Stimulated activated naive CD8-positive, alpha-beta T cell treated with anti-CD3 and anti-CD28 coated beads, Interleukin-15, Interleukin-2, amounts not matched to agents 100 U/mL and 50 U/mL, for 24 hours (primary cell): ENCODE data around the gene RSPH6A.

Source experiments
- ATAC-seq: fragments of 150-1000 bp; cut with Tn5 transposase; one replicate; pipeline ENCODE4 v1.10.0; 2021
- DNase-seq: peaks from one replicate; pipeline ENCODE4 v3.0.0; 2021

Gene RSPH6A

GRCh38 chr19:45814851-45815480 lies at the start of gene RSPH6A:
RSPH6A (minus strand) TSS chr19:45815308; CDS start chr19:45815176, 132 bp downstream.
- ATAC-seq (no peak), DNase-seq (no peak)

- DNase-seq, result no peak
- ATAC-seq, result no peak
These were observed 49.5 kb upstream of the RSPH6A start for GRCh38 chr19:45864629-45865082.

GRCh38 chr19:45863840-45864628 lies 48.9 kb upstream of the RSPH6A start, which contains the start of gene FOXA3:
FOXA3 (plus strand) TSS chr19:45864326; CDS start chr19:45864457, 131 bp downstream.
- DNase-seq (peak; percentile 79), ATAC-seq (peak; percentile 40)

GRCh38 chr19:45863335-45863839 lies 48.3 kb upstream of the RSPH6A start:
- no peak for DNase-seq
- ATAC-seq, result no peak

- ATAC-seq (peak; percentile 97), DNase-seq (peak; percentile 99)
These were observed 47.6 kb upstream of the RSPH6A start, which contains the start of gene SYMPK for GRCh38 chr19:45862564-45863334. SYMPK (minus strand) TSS chr19:45863147; CDS start chr19:45854495, 8,652 bp downstream.

GRCh38 chr19:45862271-45862563 lies 47.1 kb upstream of the RSPH6A start:
- DNase-seq (no peak), ATAC-seq (no peak)

- DNase-seq (no peak), ATAC-seq (no peak)
These were observed 45.5 kb upstream of the RSPH6A start for GRCh38 chr19:45860359-45861259.

GRCh38 chr19:45854167-45854778 lies 39.2 kb upstream of the RSPH6A start:
- ATAC-seq (no peak), DNase-seq (no peak)

GRCh38 chr19:45852983-45853382 lies 37.9 kb upstream of the RSPH6A start:
- DNase-seq (no peak), ATAC-seq (no peak)

GRCh38 chr19:45852145-45852750 lies 37.1 kb upstream of the RSPH6A start:
- ATAC-seq, result no peak
- no peak for DNase-seq

GRCh38 chr19:45848922-45849321 lies 33.8 kb upstream of the RSPH6A start:
- DNase-seq (no peak), ATAC-seq (no peak)

- ATAC-seq, result no peak
- DNase-seq, result no peak
These were observed 32.6 kb upstream of the RSPH6A start for GRCh38 chr19:45847663-45848062.

GRCh38 chr19:45842198-45842597 lies 27.1 kb upstream of the RSPH6A start:
- DNase-seq, result no peak
- no peak for ATAC-seq

GRCh38 chr19:45834970-45835369 lies 19.9 kb upstream of the RSPH6A start:
- DNase-seq (no peak), ATAC-seq (no peak)

- ATAC-seq (no peak), DNase-seq (no peak)
These were observed 13.8 kb upstream of the RSPH6A start for GRCh38 chr19:45828945-45829344.

- DNase-seq (no peak), ATAC-seq (no peak)
These were observed 13.4 kb upstream of the RSPH6A start for GRCh38 chr19:45828523-45828922.

- DNase-seq, result no peak
- ATAC-seq, result no peak
These were observed 12.5 kb upstream of the RSPH6A start for GRCh38 chr19:45827459-45828093.

- DNase-seq (no peak), ATAC-seq (no peak)
These were observed 11.8 kb upstream of the RSPH6A start for GRCh38 chr19:45826934-45827333.

GRCh38 chr19:45825917-45826893 lies 11.1 kb upstream of the RSPH6A start:
- no peak for ATAC-seq
- DNase-seq, result no peak
